MM.1S (cell line): ENCODE measurements around the gene ZCCHC8.

Source experiments
- CTCF ChIP-seq: fragments of 300-600 bp; sonication (generic); IDR thresholded peaks from 2 replicates; pipeline ENCODE4 v1.5.1; 2016; ENCODE audit warnings: antibody characterized with exemption, low read length, mixed read lengths
- EZH2 ChIP-seq: fragments of 300-600 bp; sonication (generic); optimal IDR thresholded peaks from 2 replicates; pipeline ENCODE3; 2017; ENCODE audit warnings: low read depth, mild to moderate bottlenecking, antibody characterized with exemption, low read length, mixed read lengths
- EZH2phosphoT487 ChIP-seq: fragments of 300-600 bp; sonication (generic); IDR thresholded peaks from 2 replicates; pipeline ENCODE4 v1.6.1; 2018; ENCODE audit warnings: antibody characterized with exemption, low read length

DNA sequence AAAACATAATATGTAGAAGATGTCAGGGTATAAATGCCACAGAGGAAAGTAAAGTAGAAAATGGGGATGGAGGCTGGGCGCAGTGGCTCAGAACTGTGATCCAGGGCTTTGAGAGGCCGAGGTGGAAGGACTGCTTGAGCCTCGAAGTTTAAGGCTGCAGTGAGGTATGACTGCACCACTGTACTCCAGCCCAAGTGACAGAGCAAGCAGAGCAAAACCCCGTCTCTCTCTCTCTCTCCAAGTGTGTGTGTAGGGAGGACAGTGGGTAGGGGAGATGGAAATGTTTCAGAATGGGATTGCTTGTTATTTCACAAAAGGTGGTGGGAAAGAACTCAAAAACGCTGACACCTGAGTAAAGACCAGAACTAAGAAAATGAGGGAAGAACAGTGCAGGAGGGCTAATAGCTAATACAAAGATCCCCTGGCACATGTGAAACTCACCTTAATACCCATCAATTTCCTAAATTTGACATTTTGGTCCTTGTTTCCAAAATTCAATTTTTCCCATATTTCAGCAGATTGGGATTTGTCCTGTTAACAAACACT is 5.7 kb upstream of the ZCCHC8 start:
- TF ChIP-seq CTCF (no peak), EZH2phosphoT487 (no peak), EZH2 (no peak)
